Measurements from ENCODE around the gene ATP4B.

ATP4B gene

GRCh38 chr13:113607056-113607888 lies 50.7 kb downstream of the ATP4B start:
- DNase-seq (ENCODE audit: low spot score): no peak

GRCh38 chr13:113605866-113606438 lies 52.0 kb downstream of the ATP4B start:
- no peak for DNase-seq (ENCODE audit: low spot score)

GRCh38 chr13:113605461-113605860 lies 52.5 kb downstream of the ATP4B start:
- DNase-seq (ENCODE audit: low spot score): no peak

GRCh38 chr13:113604186-113604585 lies 53.8 kb downstream of the ATP4B start:
- no peak for DNase-seq (ENCODE audit: low spot score)

- DNase-seq (ENCODE audit: low spot score): no peak
Measured at GRCh38 chr13:113603116-113603710, 54.8 kb downstream of the ATP4B start.

GRCh38 chr13:113602291-113602988 lies 55.6 kb downstream of the ATP4B start:
- DNase-seq (ENCODE audit: low spot score): no peak

GRCh38 chr13:113601166-113602070 lies 56.6 kb downstream of the ATP4B start:
- no peak for DNase-seq (ENCODE audit: low spot score)

- DNase-seq (ENCODE audit: low spot score): no peak
Measured at GRCh38 chr13:113599391-113599790, 58.6 kb downstream of the ATP4B start.

All from AG08395 (cell line).